B cell (primary cell): ENCODE measurements around the gene AGL. TPM values are rescaled to one million over a fixed set of nuclear protein-coding genes. Genes with fewer than 3 reads are reported as not detected.
"Not testable (repeated sequence)": the region's sequence is repeated elsewhere in the genome, so short reads cannot be mapped to it uniquely, and the experiment has no call there.

Experiments used
- ATAC-seq: fragments of 200-7000 bp; cut with Tn5 transposase; one replicate; pipeline ENCODE4 v1.10.0; 2021; ENCODE audit warnings: low read depth, mild to moderate bottlenecking, moderate number of reproducible peaks, moderate library complexity
- CTCF ChIA-PET: fragments of 350-600 bp; sonication (Branson Sonifier 250); formaldehyde crosslinking; loops from one replicate; lab custom pipeline; 2021; ENCODE audit warnings: antibody characterized with exemption, inconsistent platforms; lab: Charles Lee
- POLR2A ChIA-PET: fragments of 350-600 bp; sonication (Branson Sonifier 250); formaldehyde crosslinking; loops from one replicate; lab custom pipeline; 2021; ENCODE audit warnings: antibody characterized with exemption; lab: Charles Lee
- DNase-seq: peaks from one replicate; pipeline ENCODE4 v3.0.0; 2013
- H2AFZ ChIP-seq: 2 replicates; pipeline ENCODE4 v1.6.1; 2012; ENCODE audit warnings: mild to moderate bottlenecking, low read depth, low read length; ENCODE audit not compliant: insufficient read depth, poor library complexity, severe bottlenecking
- H3K27ac ChIP-seq, 2 donors: 1 replicate in 1 of 2; 2 replicates in 1 of 2; pipeline ENCODE4 v1.5.1; 2012 to 2013; ENCODE audit warnings: low read length in 2 of 2, mild to moderate bottlenecking in 2 of 2, moderate library complexity in 1 of 2
- H3K27me3 ChIP-seq, 4 experiments: fragments of 200-600 bp in 1 of 4; sonication (generic) in 1 of 4; replicated peaks in 1 of 4; 1 replicate in 2 of 4; 2 replicates in 2 of 4; pipeline versions ENCODE4 v1.6.1 to v1.7.0; 2013 to 2016; ENCODE audit warnings: low read length in 3 of 4, mild to moderate bottlenecking in 2 of 4, mixed read lengths in 1 of 4, moderate library complexity in 1 of 4; ENCODE audit not compliant: insufficient read depth in 4 of 4, control insufficient read depth in 3 of 4; ENCODE audit errors: control extremely low read depth in 1 of 4
- H3K36me3 ChIP-seq, 2 experiments: replicated peaks in 1 of 2; 1 replicate in 1 of 2; 2 replicates in 1 of 2; pipeline versions ENCODE4 v1.6.1 to v1.7.1; 2013; ENCODE audit warnings: low read length in 1 of 2; ENCODE audit not compliant: insufficient read depth in 2 of 2, control insufficient read depth in 1 of 2; ENCODE audit errors: control extremely low read depth in 1 of 2, extremely low read depth in 1 of 2
- H3K4me1 ChIP-seq, 2 donors: fragments of 200-600 bp in 1 of 2; sonication (generic) in 1 of 2; 1 replicate in 1 of 2; 2 replicates in 1 of 2; pipeline versions ENCODE4 v1.5.1 to v1.6.1; 2013 to 2017; ENCODE audit warnings: low read length in 2 of 2; ENCODE audit not compliant: control insufficient read depth in 2 of 2, insufficient read depth in 2 of 2
- H3K4me2 ChIP-seq: replicated peaks from 2 replicates; pipeline ENCODE3; 2012; ENCODE audit warnings: mild to moderate bottlenecking, low read depth, low read length; ENCODE audit not compliant: poor library complexity, severe bottlenecking
- H3K4me3 ChIP-seq, 5 experiments: fragments of 200-600 bp in 1 of 5; sonication (generic) in 1 of 5; 1 replicate in 3 of 5; 2 replicates in 2 of 5; pipeline versions ENCODE4 v1.5.1 to v1.7.0; 2011 to 2016; ENCODE audit warnings: low read length in 4 of 5, mild to moderate bottlenecking in 4 of 5, low read depth in 2 of 5, control low read depth in 1 of 5, moderate library complexity in 1 of 5; ENCODE audit not compliant: insufficient read depth in 1 of 5; ENCODE audit errors: control extremely low read depth in 1 of 5, extremely low read depth in 1 of 5
- H3K79me2 ChIP-seq: fragments of 200-600 bp; sonication (generic); one replicate; pipeline ENCODE4 v1.6.0; 2016; ENCODE audit warnings: low read length; ENCODE audit not compliant: control insufficient read depth, insufficient read depth
- H3K9ac ChIP-seq: fragments of 200-600 bp; sonication (generic); 2 replicates; pipeline ENCODE4 v1.6.1; 2017; ENCODE audit warnings: mild to moderate bottlenecking, low read length, moderate library complexity
- H3K9me3 ChIP-seq, 3 donors: one replicate each; pipeline versions ENCODE4 v1.6.1 to v1.7.1; 2013; ENCODE audit warnings: low read length in 2 of 3; ENCODE audit not compliant: control insufficient read depth in 2 of 3, insufficient read depth in 1 of 3; ENCODE audit errors: control extremely low read depth in 1 of 3
- H4K20me1 ChIP-seq: 2 replicates; pipeline ENCODE4 v1.6.0; 2012; ENCODE audit warnings: mild to moderate bottlenecking, low read length; ENCODE audit not compliant: insufficient read depth, control insufficient read depth, poor library complexity, severe bottlenecking
- H3K27ac Mint-ChIP-seq: one replicate; pipeline ENCODE4 v1.8.0; 2021; ENCODE audit warnings: mixed read lengths
- H3K27me3 Mint-ChIP-seq: one replicate; pipeline ENCODE4 v1.8.0; 2021; ENCODE audit warnings: mixed read lengths
- H3K4me1 Mint-ChIP-seq: one replicate; pipeline ENCODE4 v1.8.0; 2021; ENCODE audit warnings: mixed read lengths
- H3K4me3 Mint-ChIP-seq: one replicate; pipeline ENCODE4 v1.8.0; 2021; ENCODE audit warnings: mixed read lengths
- H3K9me3 Mint-ChIP-seq: one replicate; pipeline ENCODE4 v1.8.0; 2022; ENCODE audit warnings: mixed read lengths; ENCODE audit not compliant: insufficient read depth
- EZH2 ChIP-seq: IDR thresholded peaks from 2 replicates; pipeline ENCODE4 v1.6.1; 2012; ENCODE audit warnings: borderline replicate concordance, low read depth, mild to moderate bottlenecking, moderate library complexity, low read length; ENCODE audit not compliant: insufficient read depth, poor library complexity, severe bottlenecking
- WGBS: methylation state at CpG from one replicate; pipeline ENCODE4 v1.1.5; 2013; ENCODE audit warnings: missing lambda C conversion rate; ENCODE audit not compliant: insufficient coverage; 5-methylcytosine and 5-hydroxymethylcytosine counted together
- intact Hi-C: fragments of 100-400 bp; cut with micrococcal nuclease; formaldehyde crosslinking; loops from one replicate; pipeline ENCODE4 v1.10.0; 2022
- polyA plus RNA-seq: library from polyadenylated mRNA; depleted of rRNA; stranded (reverse); fragments of >200 nt; gene quantifications from 2 replicates; pipeline ENCODE4 v1.2.3, GENCODE V29; 2012
- total RNA-seq, 2 donors: library from RNA; stranded (reverse); fragments of 120-200 nt in 1 of 2; gene quantifications; 1 replicate in 1 of 2; 2 replicates in 1 of 2; pipeline versions ENCODE4 v1.2.3 to v1.2.4, GENCODE V29; 2013 to 2022
- TF ChIP-seq, protein P1 (sequence below): fragments of 200-600 bp; IDR thresholded peaks from one replicate; pipeline ENCODE4 v1.8.0; 2022; ENCODE audit warnings: antibody characterized with exemption, mild to moderate bottlenecking

AGL gene
- total and polyA plus RNA-seq, 2 donors (not counting 1 experiment from before 2014, with no cell fraction given) = 3.2 to 18.7 TPM

DNA sequence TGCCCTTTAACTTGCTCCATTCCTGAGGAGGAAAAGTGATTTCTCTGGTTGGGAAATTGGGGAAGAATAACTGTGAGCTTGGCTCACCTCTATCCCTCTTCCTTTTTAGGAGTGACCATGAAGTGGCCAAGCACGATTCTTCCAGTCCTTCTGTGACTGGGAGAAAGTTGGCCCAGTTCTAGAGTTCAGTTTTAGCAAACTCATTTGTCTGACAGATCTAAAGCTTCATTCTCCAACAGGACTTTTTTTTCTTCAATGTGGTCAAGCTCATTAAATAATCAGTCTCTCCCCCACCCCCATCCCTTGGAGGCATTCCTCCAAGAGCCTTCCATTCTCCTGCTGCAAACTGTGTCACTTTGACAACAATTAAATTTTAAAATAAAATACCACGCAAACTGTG is 6.4 kb upstream of the AGL start:
- Histone ChIP-seq H3K9me3 (peaks cover 0 to 3% (median 2%) of the 10 kb centered on the region in 3 donors), H3K27me3 (no peaks in the 10 kb centered on the region), H3K4me2 (no peak overlapping the region), H3K4me3 (no peak overlapping the region), H3K27ac (no peak overlapping the region), H3K79me2 (no peaks in the 10 kb centered on the region), H3K36me3 (no peaks in the 10 kb centered on the region), H3K9ac (no peak overlapping the region), H3K4me1 (peaks cover 0 to 3% of the 10 kb centered on the region in 2 donors), H4K20me1 (no peaks in the 10 kb centered on the region), H2AFZ (no peak overlapping the region)
- Mint-ChIP-seq H3K27me3 (no peaks in the 10 kb centered on the region), H3K4me3 (no peak overlapping the region), H3K27ac (no peak overlapping the region), H3K4me1 (peaks cover 4% of the 10 kb centered on the region), H3K9me3 (peaks cover 2% of the 10 kb centered on the region)
- ATAC-seq (no peak), DNase-seq (no peak)
- no peak for TF ChIP-seq EZH2
- TF ChIP-seq, protein P1, sequence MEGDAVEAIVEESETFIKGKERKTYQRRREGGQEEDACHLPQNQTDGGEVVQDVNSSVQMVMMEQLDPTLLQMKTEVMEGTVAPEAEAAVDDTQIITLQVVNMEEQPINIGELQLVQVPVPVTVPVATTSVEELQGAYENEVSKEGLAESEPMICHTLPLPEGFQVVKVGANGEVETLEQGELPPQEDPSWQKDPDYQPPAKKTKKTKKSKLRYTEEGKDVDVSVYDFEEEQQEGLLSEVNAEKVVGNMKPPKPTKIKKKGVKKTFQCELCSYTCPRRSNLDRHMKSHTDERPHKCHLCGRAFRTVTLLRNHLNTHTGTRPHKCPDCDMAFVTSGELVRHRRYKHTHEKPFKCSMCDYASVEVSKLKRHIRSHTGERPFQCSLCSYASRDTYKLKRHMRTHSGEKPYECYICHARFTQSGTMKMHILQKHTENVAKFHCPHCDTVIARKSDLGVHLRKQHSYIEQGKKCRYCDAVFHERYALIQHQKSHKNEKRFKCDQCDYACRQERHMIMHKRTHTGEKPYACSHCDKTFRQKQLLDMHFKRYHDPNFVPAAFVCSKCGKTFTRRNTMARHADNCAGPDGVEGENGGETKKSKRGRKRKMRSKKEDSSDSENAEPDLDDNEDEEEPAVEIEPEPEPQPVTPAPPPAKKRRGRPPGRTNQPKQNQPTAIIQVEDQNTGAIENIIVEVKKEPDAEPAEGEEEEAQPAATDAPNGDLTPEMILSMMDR = no peak
- ChIA-PET POLR2A (no interaction called here), CTCF (no interaction called here)
- WGBS = 86% methylated on average over 1 of the region's 2 CpGs
- intact Hi-C loops = no loop called here

GRCh38 chr1:99845201-99845600 is 5.0 kb upstream of the AGL start:
- POLR2A ChIA-PET = interaction anchor here (0.7 kb wide), 1 partner anchor 12 kb away, joined by 9 read pairs; no protein-coding TSS in a partner anchor
- H3K4me1 ChIP-seq = peaks cover 5 to 12% of the 10 kb centered on the region in 2 donors
- ATAC-seq, H3K36me3 ChIP-seq, intact Hi-C loops, H2AFZ ChIP-seq, H3K9ac ChIP-seq, H3K27me3 Mint-ChIP-seq, H3K4me3 Mint-ChIP-seq, CTCF ChIA-PET, H4K20me1 ChIP-seq, DNase-seq, H3K79me2 ChIP-seq, H3K27ac Mint-ChIP-seq, H3K9me3 Mint-ChIP-seq, H3K4me3 ChIP-seq, H3K27me3 ChIP-seq, H3K27ac ChIP-seq, H3K4me2 ChIP-seq, H3K9me3 ChIP-seq: not testable (repeated sequence)
- WGBS = over 99% methylated on average over 9 of the region's 9 CpGs
- peaks cover 11% of the 10 kb centered on the region for H3K4me1 Mint-ChIP-seq
